Transverse colon (tissue), 4 donors: ENCODE measurements around the gene CEACAM16. TPM values are rescaled to one million over a fixed set of nuclear protein-coding genes. Genes with fewer than 3 reads are reported as not detected.

ENCODE experiments used
- DNase-seq: peaks from one replicate; pipeline ENCODE4 v3.0.0-alpha.2; 2019
- H3K27ac ChIP-seq, 4 donors: fragments of 200-600 bp; sonication (generic); 2 replicates each; pipeline ENCODE4 v1.5.1; 2016 to 2018; ENCODE audit warnings: inconsistent platforms in 4 of 4
- H3K27me3 ChIP-seq: fragments of 200-600 bp; sonication (generic); 2 replicates; pipeline ENCODE4 v1.5.1; 2017; ENCODE audit warnings: inconsistent platforms
- H3K36me3 ChIP-seq, 4 donors: fragments of 200-600 bp; sonication (generic); 2 replicates each; pipeline ENCODE4 v1.5.1; 2017 to 2019; ENCODE audit warnings: inconsistent platforms in 4 of 4
- H3K4me1 ChIP-seq, 4 donors: fragments of 200-600 bp; sonication (generic); 2 replicates each; pipeline ENCODE4 v1.5.1; 2017 to 2020; ENCODE audit warnings: inconsistent platforms in 4 of 4
- H3K4me3 ChIP-seq, 4 donors: fragments of 200-600 bp; sonication (generic); 1 replicate in 1 of 4; 2 replicates in 3 of 4; pipeline versions ENCODE4 v1.5.1 to v1.6.1; 2017 to 2019; ENCODE audit warnings: inconsistent platforms in 4 of 4
- H3K9me3 ChIP-seq, 2 donors: fragments of 200-600 bp; sonication (generic); 2 replicates each; pipeline ENCODE4 v1.5.1; 2017 to 2019; ENCODE audit warnings: inconsistent platforms in 2 of 2
- CTCF ChIP-seq, 5 experiments: fragments of 200-600 bp in 3 of 5; fragments of 450-650 bp in 2 of 5; sonication (generic) in 3 of 5; IDR thresholded peaks; 1 replicate in 2 of 5; 2 replicates in 3 of 5; pipeline ENCODE4 v1.5.1; 2016 to 2017; ENCODE audit warnings: antibody characterized with exemption in 5 of 5, inconsistent platforms in 3 of 5, mild to moderate bottlenecking in 2 of 5, moderate library complexity in 1 of 5
- EP300 ChIP-seq: sonication (generic); formaldehyde crosslinking; IDR thresholded peaks from one replicate; pipeline ENCODE4 v1.6.1; 2017; ENCODE audit warnings: antibody characterized with exemption, low read depth
- POLR2A ChIP-seq: fragments of 450-650 bp; IDR thresholded peaks from one replicate; pipeline ENCODE4 v1.6.1; 2016; ENCODE audit warnings: antibody characterized with exemption, mild to moderate bottlenecking, moderate library complexity
- POLR2AphosphoS5 ChIP-seq, 3 donors: sonication (generic); formaldehyde crosslinking; IDR thresholded peaks; one replicate each; pipeline ENCODE4 v1.6.1; 2016; ENCODE audit warnings: antibody characterized with exemption in 3 of 3
- WGBS, 2 donors: methylation state at CpG; one replicate each; pipeline ENCODE4 v1.1.5; 2018; ENCODE audit warnings: low coverage in 1 of 2; 5-methylcytosine and 5-hydroxymethylcytosine counted together
- in situ Hi-C, 4 donors: fragments of 200-750 bp; cut with MboI; loops; one replicate each; pipeline versions ENCODE4 v1.15.0 to v1.15.1; 2017; ENCODE audit warnings: low sequenced_read_pairs in 3 of 4, low pct_ligation_motif_present in 1 of 4, low pct_unique_long_range_greater_than_20kb in 1 of 4
- intact Hi-C: fragments of 100-400 bp; cut with DNase I; formaldehyde crosslinking; loops from one replicate; pipeline ENCODE4 v1.15.1; 2023; ENCODE audit warnings: low total_unique reads
- total RNA-seq, 4 donors: library from RNA; depleted of rRNA; stranded (reverse); fragments of >200 nt; gene quantifications; one replicate each; pipeline ENCODE4 v1.1.0, GENCODE V29; 2016

Gene CEACAM16
- total RNA-seq, 4 donors from 2014 or later = not detected

GRCh38 chr19:44696939-44697669, 1.8 kb upstream of the CEACAM16 start:
- 68 to 82% methylated on average over 9 to 22 of the region's 22 CpGs for WGBS, 2 donors
- TF ChIP-seq EP300 = no peak
- TF ChIP-seq POLR2A = no peak
- no peak for TF ChIP-seq CTCF (IDR thresholded peaks at IDR 0.05)
- no peak overlapping the region for H3K4me3 ChIP-seq
- intact Hi-C loops = no loop called here
- H3K9me3 ChIP-seq = no peaks in the 10 kb centered on the region
- peak overlapping the region in 3 of 4 donors; percentile 86 to 91 (median 89) for H3K27ac ChIP-seq
- in situ Hi-C loops = no loop called here
- no peak for DNase-seq
- no peaks in the 10 kb centered on the region for H3K27me3 ChIP-seq
- peaks cover 0 to 46% (median 34%) of the 10 kb centered on the region in 4 donors for H3K4me1 ChIP-seq
- no peaks in the 10 kb centered on the region for H3K36me3 ChIP-seq

DNA sequence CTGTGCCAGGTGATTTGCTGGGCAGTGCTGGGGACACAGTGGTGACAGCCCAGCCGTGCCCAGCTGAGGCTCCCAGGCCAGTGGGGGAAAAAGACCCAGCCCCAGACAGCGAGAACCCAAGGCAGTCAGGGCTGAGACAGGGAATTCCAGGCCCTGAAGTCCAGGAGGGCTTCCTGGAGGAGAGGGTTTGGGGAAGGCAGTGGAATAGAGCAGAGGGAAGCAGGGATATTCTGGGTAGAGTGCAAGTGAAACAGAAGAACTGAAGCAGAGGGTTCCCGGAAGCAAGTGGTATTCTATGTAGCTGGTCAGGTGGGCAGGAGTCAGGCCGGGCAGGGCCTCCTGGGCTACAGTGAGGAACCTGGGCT, 1.3 kb upstream of the CEACAM16 start:
- WGBS, 2 donors = 83 to 100% methylated on average over 1 to 4 of the region's 4 CpGs
- Histone ChIP-seq H3K36me3 (no peaks in the 10 kb centered on the region), H3K9me3 (no peaks in the 10 kb centered on the region), H3K4me1 (peaks cover 0 to 40% (median 29%) of the 10 kb centered on the region in 4 donors), H3K4me3 (no peak overlapping the region), H3K27ac (peak overlapping the region in 3 of 4 donors; percentile 15 to 91 (median 86)), H3K27me3 (no peaks in the 10 kb centered on the region)
- no peak for DNase-seq
- intact Hi-C loops = no loop called here
- in situ Hi-C loops = no loop called here
- no peak for TF ChIP-seq POLR2AphosphoS5 (IDR thresholded peaks at IDR 0.05)
- TF ChIP-seq EP300 = no peak
- no peak for TF ChIP-seq POLR2A

- Histone ChIP-seq H3K9me3 (no peaks in the 10 kb centered on the region), H3K4me3 (no peak overlapping the region), H3K27me3 (no peaks in the 10 kb centered on the region), H3K36me3 (no peaks in the 10 kb centered on the region), H3K4me1 (peaks cover 0 to 21% (median 13%) of the 10 kb centered on the region in 4 donors), H3K27ac (peak overlapping the region in 3 of 4 donors; percentile 21 to 25 (median 21))
- WGBS, 2 donors = 81 to 100% methylated on average over 2 to 5 of the region's 5 CpGs
- in situ Hi-C loops = no loop called here
- DNase-seq = no peak
- TF ChIP-seq POLR2AphosphoS5 (IDR thresholded peaks at IDR 0.05) = no peak
- no peak for TF ChIP-seq EP300
- no peak for TF ChIP-seq POLR2A
- no peak for TF ChIP-seq CTCF (IDR thresholded peaks at IDR 0.05)
- intact Hi-C loops = no loop called here
These were observed 1.6 kb downstream of the CEACAM16 start for GRCh38 chr19:44700547-44700946.

- H3K9me3 ChIP-seq = no peaks in the 10 kb centered on the region
- no peaks in the 10 kb centered on the region for H3K27me3 ChIP-seq
- DNase-seq = no peak
- peak overlapping the region in 3 of 4 donors; percentile 21 to 25 (median 21) for H3K27ac ChIP-seq
- WGBS, 2 donors = 79% methylated on average over 15 of the region's 15 CpGs; no CpG with 5 or more reads in 1 of the 2 donors
- in situ Hi-C loops (no loop called here), intact Hi-C loops (no loop called here)
- peaks cover 0 to 21% (median 11%) of the 10 kb centered on the region in 4 donors for H3K4me1 ChIP-seq
- TF ChIP-seq CTCF (IDR thresholded peaks at IDR 0.05) = no peak
- TF ChIP-seq POLR2AphosphoS5 (IDR thresholded peaks at IDR 0.05) = no peak
- no peak for TF ChIP-seq POLR2A
- no peak for TF ChIP-seq EP300
- H3K36me3 ChIP-seq = no peaks in the 10 kb centered on the region
- no peak overlapping the region for H3K4me3 ChIP-seq
These were observed 2.3 kb downstream of the CEACAM16 start for GRCh38 chr19:44701228-44701627.
